ENCODE data around the gene TRMT10B.
"Not testable (repeated sequence)": the region's sequence is repeated elsewhere in the genome, so short reads cannot be mapped to it uniquely, and the experiment has no call there.

TRMT10B gene

DNA sequence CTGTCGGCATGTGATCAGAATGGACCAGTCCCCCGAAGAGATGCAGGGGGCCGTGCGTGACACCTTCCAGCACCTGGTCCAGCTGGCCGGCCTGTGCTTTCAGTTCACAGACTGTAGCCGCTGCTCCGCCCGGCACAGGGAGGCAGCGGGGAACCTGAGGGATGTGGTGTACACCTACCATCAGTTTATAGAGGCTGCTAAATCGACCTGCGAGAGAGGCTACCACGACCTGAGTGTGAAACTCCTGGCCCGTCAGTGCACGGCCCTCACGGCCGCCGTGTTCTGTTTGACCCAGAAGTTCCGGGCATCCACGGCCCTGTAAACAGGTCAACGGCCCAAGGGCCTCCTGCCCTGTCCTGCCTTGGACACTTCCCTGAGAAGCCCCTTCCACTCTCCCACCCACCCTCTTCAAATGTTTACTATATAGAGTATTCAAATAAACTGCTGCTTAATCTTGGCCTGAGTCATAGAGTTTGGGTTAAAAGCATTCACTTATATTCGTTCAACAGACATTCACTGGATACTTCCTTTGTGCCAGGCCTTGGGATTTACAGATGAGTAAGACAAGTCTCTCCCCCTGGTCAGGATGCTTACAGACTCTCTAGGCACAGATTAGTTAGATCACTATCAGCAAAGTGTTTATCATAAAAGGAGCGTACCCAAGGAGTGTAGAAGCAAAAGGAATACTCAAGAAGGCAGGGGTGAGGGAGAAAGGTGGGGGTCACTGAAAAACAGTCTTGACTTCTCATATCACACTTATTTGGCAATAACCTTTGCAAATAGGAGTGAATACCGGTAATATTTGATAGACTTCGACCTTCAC, 6.9 kb upstream of the TRMT10B start:
- CTCF ChIA-PET = interaction anchor here (0.8 to 1.6 kb wide), 2 partner anchors 9 to 13 kb away, joined by 3 to 7 read pairs; no protein-coding TSS in a partner anchor
- TF ChIP-seq, protein P1, sequence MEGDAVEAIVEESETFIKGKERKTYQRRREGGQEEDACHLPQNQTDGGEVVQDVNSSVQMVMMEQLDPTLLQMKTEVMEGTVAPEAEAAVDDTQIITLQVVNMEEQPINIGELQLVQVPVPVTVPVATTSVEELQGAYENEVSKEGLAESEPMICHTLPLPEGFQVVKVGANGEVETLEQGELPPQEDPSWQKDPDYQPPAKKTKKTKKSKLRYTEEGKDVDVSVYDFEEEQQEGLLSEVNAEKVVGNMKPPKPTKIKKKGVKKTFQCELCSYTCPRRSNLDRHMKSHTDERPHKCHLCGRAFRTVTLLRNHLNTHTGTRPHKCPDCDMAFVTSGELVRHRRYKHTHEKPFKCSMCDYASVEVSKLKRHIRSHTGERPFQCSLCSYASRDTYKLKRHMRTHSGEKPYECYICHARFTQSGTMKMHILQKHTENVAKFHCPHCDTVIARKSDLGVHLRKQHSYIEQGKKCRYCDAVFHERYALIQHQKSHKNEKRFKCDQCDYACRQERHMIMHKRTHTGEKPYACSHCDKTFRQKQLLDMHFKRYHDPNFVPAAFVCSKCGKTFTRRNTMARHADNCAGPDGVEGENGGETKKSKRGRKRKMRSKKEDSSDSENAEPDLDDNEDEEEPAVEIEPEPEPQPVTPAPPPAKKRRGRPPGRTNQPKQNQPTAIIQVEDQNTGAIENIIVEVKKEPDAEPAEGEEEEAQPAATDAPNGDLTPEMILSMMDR (IDR thresholded peaks at IDR 0.05; ENCODE audit: control extremely low read depth, extremely low read depth, low read depth, missing control alignments) = peak; percentile 14
- POLR2A ChIA-PET = no interaction called here
- no peak for DNase-seq (ENCODE audit: extremely low spot score)

DNA sequence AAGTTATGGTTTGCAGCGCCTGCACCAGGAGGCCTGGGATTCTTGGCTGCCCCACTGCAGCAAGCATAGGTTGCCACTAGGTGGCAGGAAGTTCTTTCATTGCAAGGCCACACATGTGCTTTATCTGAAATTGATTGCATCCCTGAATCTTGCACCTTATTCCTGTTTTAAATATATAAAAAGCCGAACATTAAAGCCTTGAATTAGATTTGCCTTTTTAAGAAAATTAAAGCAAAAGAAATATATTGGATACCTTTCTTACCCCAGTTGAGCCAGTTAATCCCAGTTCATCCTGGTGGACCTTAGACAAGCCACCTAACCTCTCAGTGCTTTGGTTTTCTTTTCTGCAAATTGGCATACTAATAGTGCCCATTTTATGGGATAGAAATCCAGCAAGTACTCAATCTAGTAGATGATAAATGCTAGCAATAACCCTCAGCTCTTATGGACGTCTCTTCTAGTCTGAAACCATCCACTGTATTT, 6.3 kb upstream of the TRMT10B start:
- peak; percentile 86 for DNase-seq (ENCODE audit: extremely low spot score)
- CTCF ChIA-PET = interaction anchor here (0.8 to 2.4 kb wide), 8 partner anchors 10 to 684 kb away, joined by 3 to 13 read pairs (median 4); no protein-coding TSS in a partner anchor

DNA sequence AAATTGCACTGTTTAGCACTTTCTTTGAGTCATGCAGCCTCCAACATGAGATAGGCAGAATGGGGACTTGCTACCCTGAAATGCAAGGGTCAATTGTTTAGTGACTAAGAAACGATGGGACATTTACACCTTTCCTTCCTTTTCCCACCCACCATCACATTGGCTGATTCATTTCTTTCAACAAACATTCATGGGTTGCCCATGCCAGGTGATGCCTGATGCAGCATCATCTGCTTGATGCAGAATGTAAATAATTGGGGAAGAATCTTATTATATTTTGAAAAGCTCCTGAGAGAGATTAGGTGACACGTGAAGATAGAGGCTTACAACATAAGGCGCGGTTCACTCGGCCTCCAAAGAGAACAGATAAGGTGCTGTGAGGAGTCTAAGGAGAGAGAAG, 4.5 kb upstream of the TRMT10B start:
- POLR2A ChIA-PET = no interaction called here
- no peak for DNase-seq (ENCODE audit: extremely low spot score)
- CTCF ChIA-PET = interaction anchor here (1.0 to 2.4 kb wide), 6 partner anchors 10 to 682 kb away, joined by 3 to 13 read pairs (median 3); no protein-coding TSS in a partner anchor
- TF ChIP-seq, protein P1 (IDR thresholded peaks at IDR 0.05; ENCODE audit: control extremely low read depth, extremely low read depth, low read depth, missing control alignments) = no peak

More for the DNA sequence above, 6.3 kb upstream of the TRMT10B start:
- POLR2A ChIA-PET = no interaction called here
- TF ChIP-seq, protein P1 (IDR thresholded peaks at IDR 0.05; ENCODE audit: control extremely low read depth, extremely low read depth, low read depth, missing control alignments) = peak; percentile 98

DNA sequence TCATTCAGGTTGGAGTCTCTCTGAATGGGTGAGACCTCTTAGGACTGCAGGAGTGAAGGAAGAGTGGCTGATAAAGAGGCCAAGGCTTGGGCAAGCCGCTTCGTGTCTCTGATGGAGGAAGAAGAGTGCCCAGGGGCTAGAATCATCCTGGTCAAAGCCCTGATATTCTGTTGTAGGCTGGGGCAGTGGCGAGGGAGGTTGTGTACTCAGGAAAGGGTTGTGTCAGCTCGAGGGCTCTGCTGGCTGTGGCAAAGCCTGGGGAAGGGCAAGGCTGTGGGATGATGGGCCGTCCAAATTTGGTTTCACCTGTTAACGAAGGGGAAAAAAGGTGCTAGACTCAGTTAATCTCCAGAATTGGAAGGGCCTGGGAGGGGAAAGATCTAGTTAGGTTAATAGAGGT, 2.4 kb upstream of the TRMT10B start:
- POLR2A ChIA-PET = interaction anchor here (0.6 kb wide), 1 partner anchor 621 kb away, joined by 7 read pairs; no protein-coding TSS in a partner anchor
- CTCF ChIA-PET = no interaction called here
- TF ChIP-seq, protein P1 (IDR thresholded peaks at IDR 0.05; ENCODE audit: control extremely low read depth, extremely low read depth, low read depth, missing control alignments) = no peak
- DNase-seq (ENCODE audit: extremely low spot score) = no peak

DNA sequence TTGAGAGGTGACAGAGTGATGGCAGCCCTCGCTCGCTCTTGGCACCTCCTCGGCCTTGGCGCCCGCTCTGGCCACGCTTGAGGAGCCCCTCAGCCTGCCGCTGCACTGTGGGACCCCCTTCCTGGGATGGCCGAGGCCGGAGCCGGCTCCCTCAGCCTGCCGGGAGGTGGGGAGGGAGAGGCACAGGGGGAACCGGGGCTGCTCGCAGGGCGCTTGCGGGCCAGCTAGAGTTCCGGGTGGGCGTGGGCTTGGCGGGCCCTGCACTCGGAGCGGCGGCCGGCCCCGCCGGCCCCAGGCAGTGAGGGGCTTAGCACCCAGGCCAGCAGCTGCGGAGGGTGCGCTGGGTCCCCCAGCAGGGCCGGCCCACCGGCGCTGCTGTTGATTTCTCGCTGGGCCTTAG, 1.9 kb upstream of the TRMT10B start:
- CTCF ChIA-PET = interaction anchor here (1.1 kb wide), 1 partner anchor 162 kb away, joined by 3 read pairs; no protein-coding TSS in a partner anchor
- DNase-seq (ENCODE audit: extremely low spot score); POLR2A ChIA-PET: not testable (repeated sequence)

DNA sequence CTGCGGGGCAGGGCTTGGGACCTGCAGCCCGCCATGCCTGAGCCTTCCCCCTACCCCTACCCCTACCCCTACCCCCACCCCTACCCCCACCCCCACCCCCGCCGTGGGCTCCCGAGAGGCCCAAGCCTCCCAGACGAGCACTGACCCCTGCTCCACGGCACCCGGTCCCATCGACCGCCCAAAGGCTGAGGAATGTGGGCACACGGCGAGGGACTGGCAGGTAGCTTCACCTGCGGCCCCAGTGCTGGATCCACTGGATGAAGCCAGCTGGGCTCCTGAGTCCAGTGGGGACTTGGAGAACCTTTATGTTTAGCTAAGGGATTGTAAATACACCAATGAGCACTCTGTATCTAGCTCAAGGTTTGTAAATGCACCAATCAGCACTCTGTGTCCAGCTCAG, 1.5 kb upstream of the TRMT10B start:
- CTCF ChIA-PET = interaction anchor here (1.1 kb wide), 1 partner anchor 161 kb away, joined by 3 read pairs; no protein-coding TSS in a partner anchor
- POLR2A ChIA-PET; DNase-seq (ENCODE audit: extremely low spot score): not testable (repeated sequence)

DNA sequence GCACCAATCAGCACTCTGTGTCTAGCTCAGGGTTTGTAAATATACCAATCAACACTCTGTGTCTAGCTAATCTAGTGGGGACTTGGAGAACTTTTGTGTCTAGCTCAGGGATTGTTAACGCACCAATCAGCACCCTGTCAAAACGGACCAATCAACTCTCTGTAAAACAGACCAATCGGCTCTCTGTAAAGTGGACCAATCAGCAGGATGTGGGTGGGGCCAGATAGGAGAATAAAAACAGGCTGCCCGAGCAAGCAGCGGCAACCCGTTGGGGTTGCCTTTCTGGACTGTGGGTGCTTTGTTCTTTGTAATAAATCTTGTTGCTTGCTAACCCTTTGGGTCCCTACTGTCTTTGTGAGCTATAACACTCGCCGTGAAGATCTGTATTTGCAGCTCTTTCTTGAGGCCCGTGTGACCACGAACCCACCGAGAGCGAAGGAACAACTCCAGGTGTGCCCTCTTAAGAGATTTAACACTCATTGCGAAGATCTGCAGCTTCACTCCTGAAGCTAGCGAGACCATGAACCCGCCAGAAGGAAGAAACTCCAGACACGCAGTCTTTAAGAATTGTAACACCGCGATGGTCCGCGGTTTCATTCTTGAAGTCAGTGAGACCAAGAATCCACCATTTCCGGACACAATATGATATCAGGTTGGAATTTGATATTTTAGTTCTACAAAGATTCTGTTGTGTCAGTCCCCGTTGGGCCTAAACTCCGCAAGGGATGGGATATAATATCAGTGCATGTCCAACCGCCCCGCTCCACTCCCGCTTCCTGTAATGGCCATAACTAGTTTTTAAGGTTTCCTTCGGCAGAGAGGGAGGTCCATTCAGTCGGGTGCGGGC, 740 bp upstream of the TRMT10B start:
- ChIA-PET POLR2A (no interaction called here), CTCF (interaction anchor here (1.1 kb wide), 1 partner anchor 160 kb away, joined by 3 read pairs; no protein-coding TSS in a partner anchor)
- DNase-seq (ENCODE audit: extremely low spot score) = no peak
- TF ChIP-seq, protein P1 (IDR thresholded peaks at IDR 0.05; ENCODE audit: control extremely low read depth, extremely low read depth, low read depth, missing control alignments) = no peak

Measured in GM10248 (cell line).